Mucosa of descending colon (tissue), 3 donors: ENCODE data around the gene USP31. TPM values are rescaled to one million over a fixed set of nuclear protein-coding genes. Genes with fewer than 3 reads are reported as not detected.
A peak's percentile ranks its signal among the peaks of the same experiment; 100 is the strongest.

Source experiments
- ATAC-seq: fragments of 200-7000 bp; cut with Tn5 transposase; one replicate; pipeline ENCODE4 v1.9.1; 2020; ENCODE audit warnings: mild to moderate bottlenecking, moderate library complexity
- DNase-seq, 3 donors: peaks; one replicate each; pipeline ENCODE4 v3.0.0-alpha.2; 2020
- H3K36me3 ChIP-seq: fragments of 200-600 bp; one replicate; pipeline ENCODE4 v1.8.0; 2021; ENCODE audit warnings: low read depth, mild to moderate bottlenecking
- H3K4me1 ChIP-seq: fragments of 200-600 bp; one replicate; pipeline ENCODE4 v1.8.0; 2021; ENCODE audit warnings: low read depth, mild to moderate bottlenecking
- H3K4me3 ChIP-seq: fragments of 200-600 bp; one replicate; pipeline ENCODE4 v1.8.0; 2021; ENCODE audit warnings: mild to moderate bottlenecking
- H3K9me3 ChIP-seq: fragments of 200-600 bp; one replicate; pipeline ENCODE4 v1.8.0; 2021; ENCODE audit warnings: mild to moderate bottlenecking
- CTCF ChIP-seq: fragments of 200-600 bp; IDR thresholded peaks from one replicate; pipeline ENCODE4 v1.8.0; 2022; ENCODE audit warnings: antibody characterized with exemption, mild to moderate bottlenecking
- intact Hi-C, 2 donors: fragments of 100-400 bp; cut with DNase I in 1 of 2; cut with micrococcal nuclease in 1 of 2; formaldehyde crosslinking; loops; one replicate each; pipeline versions ENCODE4 v1.11.0 to v1.11.1; 2022; cut with DNase I, micrococcal nuclease
- total RNA-seq, 3 donors: library from RNA; stranded (reverse); fragmentation: NEBNext Ultra II Directional in 2 of 3; extraction: Animal tissue kit (Norgen Biotek cat#: 25700) in 2 of 3; gene quantifications; one replicate each; pipeline versions ENCODE4 v1.2.1 to v1.2.4, GENCODE V29; 2021 to 2023
- donor health status: DM: no; HTN: no; CAD: no; lungs with moderate emphysema.
- donor health status: DM: no; HTN: no; CAD: no.
- donor health status: DM: no; HTN: yes; CAD: no.

Gene USP31
- total RNA-seq, 3 donors from 2014 or later: 6.5 to 15.1 (median 7.7) TPM

GRCh38 chr16:23082161-23082788 lies 67.0 kb downstream of the USP31 start:
- intact Hi-C loops: no loop called here
- TF ChIP-seq CTCF: no peak
- no peak overlapping the region for H3K4me3 ChIP-seq

GRCh38 chr16:23081675-23082119 lies 67.6 kb downstream of the USP31 start:
- intact Hi-C loops: no loop called here
- TF ChIP-seq CTCF: no peak
- no peaks in the 10 kb centered on the region for H3K36me3 ChIP-seq
- no peaks in the 10 kb centered on the region for H3K4me1 ChIP-seq
- DNase-seq (no peak), ATAC-seq (no peak)
- no peak overlapping the region for H3K4me3 ChIP-seq
- no peaks in the 10 kb centered on the region for H3K9me3 ChIP-seq

More at GRCh38 chr16:23082161-23082788, 67.0 kb downstream of the USP31 start:
- no peaks in the 10 kb centered on the region for H3K9me3 ChIP-seq
- ATAC-seq (no peak), DNase-seq (no peak)
- H3K4me1 ChIP-seq: no peaks in the 10 kb centered on the region
- H3K36me3 ChIP-seq: no peaks in the 10 kb centered on the region

GRCh38 chr16:23080747-23081146 lies 68.5 kb downstream of the USP31 start:
- Histone ChIP-seq H3K9me3 (no peaks in the 10 kb centered on the region), H3K4me3 (no peak overlapping the region), H3K4me1 (no peaks in the 10 kb centered on the region), H3K36me3 (no peaks in the 10 kb centered on the region)
- TF ChIP-seq CTCF: no peak
- intact Hi-C loops: no loop called here
- ATAC-seq: no peak
- no peak for DNase-seq

- no peaks in the 10 kb centered on the region for H3K36me3 ChIP-seq
- no peak overlapping the region for H3K4me3 ChIP-seq
- H3K9me3 ChIP-seq: no peaks in the 10 kb centered on the region
- no peaks in the 10 kb centered on the region for H3K4me1 ChIP-seq
- no peak for DNase-seq
- ATAC-seq: no peak
- no peak for TF ChIP-seq CTCF
- intact Hi-C loops: no loop called here
These were observed 68.9 kb downstream of the USP31 start for GRCh38 chr16:23080329-23080728.

- no peak overlapping the region for H3K4me3 ChIP-seq
- H3K4me1 ChIP-seq: no peaks in the 10 kb centered on the region
- peak; percentile 85 for ATAC-seq
- no peaks in the 10 kb centered on the region for H3K36me3 ChIP-seq
- TF ChIP-seq CTCF: no peak
- no peaks in the 10 kb centered on the region for H3K9me3 ChIP-seq
- DNase-seq: peak in 2 of 3 donors; percentile 72
- intact Hi-C loops: no loop called here
These were observed 69.5 kb downstream of the USP31 start for GRCh38 chr16:23079675-23080301.
